ENCODE measurements around the gene PACS2. TPM values are rescaled to one million over a fixed set of nuclear protein-coding genes. Genes with fewer than 3 reads are reported as not detected.
A peak's percentile ranks its signal among the peaks of the same experiment; 100 is the strongest.

PACS2 gene
- total and polyA plus RNA-seq, 2 experiments from 2014 or later: 10.0 to 39.7 TPM

GRCh38 chr14:105309371-105309770 lies 5.2 kb upstream of the PACS2 start:
- Histone ChIP-seq H3K27me3 (replicated peaks; ENCODE audit: insufficient read depth) (no peaks in the 10 kb centered on the region), H4K20me1 (ENCODE audit: insufficient read depth) (no peaks in the 10 kb centered on the region), H3K79me2 (ENCODE audit: insufficient read depth) (no peaks in the 10 kb centered on the region), H3F3A (ENCODE audit: insufficient read depth) (no peaks in the 10 kb centered on the region), H3K9me3 (ENCODE audit: low read depth) (no peaks in the 10 kb centered on the region), H3K36me3 (ENCODE audit: low read depth) (no peaks in the 10 kb centered on the region), H3K4me1 (ENCODE audit: insufficient read depth) (0 out of 2 replicates have a peak, but pooled peaks cover 5% of the 10 kb centered on the region), H3K9me2 (ENCODE audit: insufficient read depth) (no peaks in the 10 kb centered on the region), H3K4me3 (no peak overlapping the region), H3K27ac (no peak overlapping the region), H2AFZ (no peak overlapping the region), H3K9ac (no peak overlapping the region), H3K4me2 (ENCODE audit: unreplicated experiment) (no peak overlapping the region)
- WGBS, 2 experiments (ENCODE audit: low coverage in 1 of 2, low lambda C conversion rate in 2 of 2, missing lambda C conversion rate in 2 of 2): 86 to 90% methylated on average over 8 of the region's 8 CpGs
- no peak for DNase-seq
- TF ChIP-seq EZH2phosphoT487 (IDR thresholded peaks at IDR 0.05; ENCODE audit: insufficient read depth, low read depth) (no peak), EZH2 (IDR thresholded peaks at IDR 0.05; ENCODE audit: insufficient read depth, poor library complexity, severe bottlenecking) (no peak)
- in situ Hi-C loops (cut with MboI): no loop called here

DNA sequence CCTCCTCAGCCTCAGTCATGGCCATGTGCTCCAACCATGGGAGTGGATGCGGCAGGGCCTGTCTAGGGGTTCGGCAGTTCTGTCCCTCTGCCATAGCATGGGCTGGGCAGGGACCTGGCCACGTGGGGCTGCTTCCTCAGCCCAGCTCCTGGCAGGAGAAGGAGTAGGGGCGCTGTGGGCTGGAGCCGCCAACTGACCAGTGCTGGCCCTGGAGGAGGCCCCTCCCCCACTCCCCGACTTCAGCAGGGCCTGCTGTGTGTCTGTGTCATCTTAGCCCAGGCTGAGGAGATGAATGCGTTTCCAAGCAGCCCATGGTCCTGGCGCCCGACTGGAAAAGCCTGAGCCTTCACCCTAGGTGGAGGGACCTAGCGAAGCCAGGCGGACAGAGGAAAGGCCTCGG lies 2.7 kb upstream of the PACS2 start:
- WGBS, 2 experiments (ENCODE audit: low coverage in 1 of 2, low lambda C conversion rate in 2 of 2, missing lambda C conversion rate in 2 of 2): 80 to 82% methylated on average over 12 of the region's 12 CpGs
- Histone ChIP-seq H2AFZ (no peak overlapping the region), H3K36me3 (ENCODE audit: low read depth) (no peaks in the 10 kb centered on the region), H3K9ac (no peak overlapping the region), H3F3A (ENCODE audit: insufficient read depth) (0 out of 2 replicates have a peak, but pooled peaks cover 9% of the 10 kb centered on the region), H3K9me2 (ENCODE audit: insufficient read depth) (no peaks in the 10 kb centered on the region), H3K27me3 (replicated peaks; ENCODE audit: insufficient read depth) (no peaks in the 10 kb centered on the region), H3K4me1 (ENCODE audit: insufficient read depth) (peaks cover 16% of the 10 kb centered on the region), H3K4me3 (no peak overlapping the region), H3K79me2 (ENCODE audit: insufficient read depth) (peaks cover 12% of the 10 kb centered on the region), H3K4me2 (ENCODE audit: unreplicated experiment) (no peak overlapping the region), H3K27ac (no peak overlapping the region), H4K20me1 (ENCODE audit: insufficient read depth) (no peaks in the 10 kb centered on the region), H3K9me3 (ENCODE audit: low read depth) (no peaks in the 10 kb centered on the region)
- TF ChIP-seq EZH2 (IDR thresholded peaks at IDR 0.05; ENCODE audit: insufficient read depth, poor library complexity, severe bottlenecking) (no peak), EZH2phosphoT487 (IDR thresholded peaks at IDR 0.05; ENCODE audit: insufficient read depth, low read depth) (no peak)
- in situ Hi-C loops (cut with MboI): no loop called here
- no peak for DNase-seq

DNA sequence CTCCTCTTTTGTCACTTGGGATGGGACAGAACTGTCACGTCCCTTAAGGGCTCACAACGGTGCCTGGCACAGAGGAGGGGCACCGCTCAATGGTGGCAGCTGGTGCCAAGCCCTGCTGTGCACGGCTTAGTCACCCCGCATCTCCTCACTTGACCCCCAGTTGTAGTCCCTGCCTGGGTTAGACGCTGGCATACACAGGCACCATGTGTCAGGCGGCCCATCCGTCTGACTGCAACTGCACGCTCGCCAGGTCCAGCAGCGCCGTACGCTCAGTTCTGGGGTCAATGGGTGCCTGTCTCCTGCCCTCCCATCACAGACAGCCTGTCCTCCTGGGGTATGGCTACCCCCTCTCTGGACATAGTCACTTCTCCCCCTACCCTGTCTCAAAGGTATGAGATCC lies 1.6 kb upstream of the PACS2 start:
- Histone ChIP-seq H3K9me3 (ENCODE audit: low read depth) (no peaks in the 10 kb centered on the region), H3K4me1 (ENCODE audit: insufficient read depth) (peaks cover 28% of the 10 kb centered on the region), H3K9ac (no peak overlapping the region), H3K27ac (no peak overlapping the region), H3K36me3 (ENCODE audit: low read depth) (no peaks in the 10 kb centered on the region), H3K9me2 (ENCODE audit: insufficient read depth) (no peaks in the 10 kb centered on the region), H3K27me3 (replicated peaks; ENCODE audit: insufficient read depth) (no peaks in the 10 kb centered on the region), H3K4me3 (no peak overlapping the region), H4K20me1 (ENCODE audit: insufficient read depth) (no peaks in the 10 kb centered on the region), H3K4me2 (ENCODE audit: unreplicated experiment) (no peak overlapping the region), H3F3A (ENCODE audit: insufficient read depth) (peaks cover 13% of the 10 kb centered on the region; the same call in 1 of the 2 replicates), H2AFZ (no peak overlapping the region; the same call in 1 of the 2 replicates), H3K79me2 (ENCODE audit: insufficient read depth) (peaks cover 15% of the 10 kb centered on the region)
- WGBS, 2 experiments (ENCODE audit: low coverage in 1 of 2, low lambda C conversion rate in 2 of 2, missing lambda C conversion rate in 2 of 2): 90 to 93% methylated on average over 13 of the region's 13 CpGs
- TF ChIP-seq EZH2 (IDR thresholded peaks at IDR 0.05; ENCODE audit: insufficient read depth, poor library complexity, severe bottlenecking): no peak
- no peak for TF ChIP-seq EZH2phosphoT487 (IDR thresholded peaks at IDR 0.05; ENCODE audit: insufficient read depth, low read depth)
- DNase-seq: no peak
- in situ Hi-C loops (cut with MboI): no loop called here

DNA sequence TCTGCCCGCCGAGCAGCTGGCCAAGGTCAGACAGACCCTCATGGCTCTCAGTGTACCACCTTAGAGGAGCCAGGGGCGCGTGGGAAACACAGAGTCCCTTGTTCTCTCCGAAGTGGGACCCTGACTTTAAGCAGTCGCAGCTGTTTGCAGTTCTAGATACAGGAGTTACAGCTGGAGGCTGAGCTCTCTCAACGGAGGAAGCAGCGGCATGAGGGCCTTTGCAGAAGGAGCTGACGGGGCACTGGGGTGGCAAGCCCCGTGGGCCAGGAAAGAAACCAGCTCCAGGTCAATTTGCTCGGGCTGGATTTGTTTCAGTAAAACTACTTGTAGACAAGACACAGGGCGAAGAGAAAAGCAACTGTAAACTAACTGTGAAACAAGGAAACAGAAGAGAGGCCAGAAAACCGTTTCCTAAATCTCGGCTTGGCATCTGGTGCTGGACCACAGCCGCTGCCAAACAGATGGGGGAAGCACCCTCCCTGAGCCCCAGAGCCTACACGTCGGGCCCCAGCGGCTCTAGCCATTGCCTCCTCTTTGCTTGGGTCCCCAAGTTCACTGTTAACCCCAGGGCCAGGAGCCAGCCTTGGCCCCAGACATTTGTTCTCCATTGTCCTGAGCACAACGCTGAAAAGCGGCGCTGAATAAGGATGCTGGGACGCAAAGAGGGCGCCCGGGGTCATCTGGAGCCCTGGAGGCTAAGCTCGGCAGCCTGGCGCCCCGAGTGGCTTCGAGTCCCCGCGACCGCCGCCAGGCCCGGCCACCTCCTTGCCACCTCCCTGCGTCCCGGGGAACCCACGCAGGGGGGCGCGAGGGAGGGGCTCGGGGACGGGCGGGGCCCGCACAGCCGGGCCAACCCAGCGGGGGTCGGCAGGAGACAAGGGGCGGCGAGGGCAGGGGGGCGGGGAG lies 914 bp upstream of the PACS2 start:
- H2AFZ ChIP-seq: peak overlapping the region; percentile 90
- no peaks in the 10 kb centered on the region for H3K36me3 ChIP-seq (ENCODE audit: low read depth)
- DNase-seq: peak; percentile 54
- peak overlapping the region; percentile 77 for H3K9ac ChIP-seq
- 14 to 20% methylated on average over 35 to 47 of the region's 48 CpGs for WGBS, 2 experiments (ENCODE audit: low coverage in 1 of 2, low lambda C conversion rate in 2 of 2, missing lambda C conversion rate in 2 of 2)
- in situ Hi-C loops (cut with MboI): no loop called here
- TF ChIP-seq EZH2phosphoT487 (IDR thresholded peaks at IDR 0.05; ENCODE audit: insufficient read depth, low read depth) (no peak), EZH2 (IDR thresholded peaks at IDR 0.05; ENCODE audit: insufficient read depth, poor library complexity, severe bottlenecking) (no peak)
- H3K4me3 ChIP-seq: peak overlapping the region; percentile 72
- no peaks in the 10 kb centered on the region for H3K27me3 ChIP-seq (replicated peaks; ENCODE audit: insufficient read depth)
- H3K9me3 ChIP-seq (ENCODE audit: low read depth): no peaks in the 10 kb centered on the region
- H3K9me2 ChIP-seq (ENCODE audit: insufficient read depth): no peaks in the 10 kb centered on the region
- H3K4me1 ChIP-seq (ENCODE audit: insufficient read depth): peaks cover 29% of the 10 kb centered on the region
- H3K4me2 ChIP-seq (ENCODE audit: unreplicated experiment): peak overlapping the region; percentile 69
- no peaks in the 10 kb centered on the region for H4K20me1 ChIP-seq (ENCODE audit: insufficient read depth)
- H3F3A ChIP-seq (ENCODE audit: insufficient read depth): peaks cover 15% of the 10 kb centered on the region; the same call in 1 of the 2 replicates
- peak overlapping the region; percentile 34 for H3K27ac ChIP-seq
- H3K79me2 ChIP-seq (ENCODE audit: insufficient read depth): peaks cover 20% of the 10 kb centered on the region

All from GM23248 (cell line).